GM18508 (cell line): Measurements from ENCODE around the gene LRRC4C.
"Not testable (repeated sequence)": the region's sequence is repeated elsewhere in the genome, so short reads cannot be mapped to it uniquely, and the experiment has no call there.

Experiments used
- ATAC-seq: cut with Tn5 transposase; IDR thresholded peaks from one replicate; pipeline ENCODE4 v1.9.1; 2021; ENCODE audit warnings: moderate number of reproducible peaks; ENCODE audit not compliant: insufficient read depth, unreplicated experiment

The LRRC4C gene

GRCh38 chr11:40958707-40959106 is 500.7 kb downstream of the LRRC4C start:
- ATAC-seq = no peak

- ATAC-seq = no peak
Measured at GRCh38 chr11:40952479-40952878, 507.0 kb downstream of the LRRC4C start.

- no peak for ATAC-seq
Measured at GRCh38 chr11:40938002-40938401, 521.5 kb downstream of the LRRC4C start.

GRCh38 chr11:40924915-40925314 is 534.5 kb downstream of the LRRC4C start:
- ATAC-seq = no peak

GRCh38 chr11:40921246-40921645 is 538.2 kb downstream of the LRRC4C start:
- ATAC-seq = no peak

GRCh38 chr11:40910774-40911173 is 548.7 kb downstream of the LRRC4C start:
- ATAC-seq = not testable (repeated sequence)

GRCh38 chr11:40894501-40894900 is 565.0 kb downstream of the LRRC4C start:
- no peak for ATAC-seq

GRCh38 chr11:40885250-40885954 is 574.0 kb downstream of the LRRC4C start:
- ATAC-seq = no peak

- no peak for ATAC-seq
Measured at GRCh38 chr11:40882301-40882700, 577.2 kb downstream of the LRRC4C start.

- no peak for ATAC-seq
Measured at GRCh38 chr11:40879911-40880310, 579.5 kb downstream of the LRRC4C start.

GRCh38 chr11:40877981-40878380 is 581.5 kb downstream of the LRRC4C start:
- ATAC-seq = no peak

GRCh38 chr11:40877256-40877655 is 582.2 kb downstream of the LRRC4C start:
- no peak for ATAC-seq

GRCh38 chr11:40867991-40868632 is 591.3 kb downstream of the LRRC4C start:
- no peak for ATAC-seq

GRCh38 chr11:40857754-40858153 is 601.7 kb downstream of the LRRC4C start:
- ATAC-seq = not testable (repeated sequence)

- no peak for ATAC-seq
Measured at GRCh38 chr11:40842750-40843339, 616.6 kb downstream of the LRRC4C start.

- no peak for ATAC-seq
Measured at GRCh38 chr11:40841231-40841630, 618.2 kb downstream of the LRRC4C start.

GRCh38 chr11:40838181-40838683 is 621.2 kb downstream of the LRRC4C start:
- ATAC-seq = no peak

GRCh38 chr11:40827116-40827515 is 632.3 kb downstream of the LRRC4C start:
- ATAC-seq = no peak

GRCh38 chr11:40826601-40827000 is 632.9 kb downstream of the LRRC4C start:
- no peak for ATAC-seq

GRCh38 chr11:40825201-40825834 is 634.1 kb downstream of the LRRC4C start:
- no peak for ATAC-seq

GRCh38 chr11:40819230-40819629 is 640.2 kb downstream of the LRRC4C start:
- no peak for ATAC-seq
